Neural crest cell (in vitro differentiated cells): ENCODE results near the gene CCR9. TPM values are rescaled to one million over a fixed set of nuclear protein-coding genes. Genes with fewer than 3 reads are reported as not detected.

Experiments used
- DNase-seq: peaks from one replicate; pipeline ENCODE4 v3.0.0; 2021; ENCODE audit warnings: low read depth, mixed read lengths, low spot score
- H3K27ac Mint-ChIP-seq: one replicate; pipeline ENCODE4 v1.8.0; 2021; ENCODE audit warnings: mild to moderate bottlenecking, mixed read lengths; ENCODE audit not compliant: unreplicated experiment
- H3K27me3 Mint-ChIP-seq: 2 replicates; pipeline ENCODE4 v1.8.0; 2021; ENCODE audit warnings: low read depth, mild to moderate bottlenecking, mixed read lengths
- H3K36me3 Mint-ChIP-seq: 2 replicates; pipeline ENCODE4 v1.8.0; 2021; ENCODE audit warnings: low read depth, mild to moderate bottlenecking, mixed read lengths
- H3K4me1 Mint-ChIP-seq: 2 replicates; pipeline ENCODE4 v1.8.0; 2021; ENCODE audit warnings: mixed read lengths
- H3K4me3 Mint-ChIP-seq: one replicate; pipeline ENCODE4 v1.8.0; 2021; ENCODE audit warnings: mild to moderate bottlenecking, mixed read lengths
- H3K9me3 Mint-ChIP-seq: 2 replicates; pipeline ENCODE4 v1.8.0; 2021; ENCODE audit warnings: mixed read lengths
- total RNA-seq: library from RNA; stranded (reverse); gene quantifications from 2 replicates; pipeline ENCODE4 v1.2.1, GENCODE V29; 2021
- TF ChIP-seq, protein P1 (sequence below): fragments of 200-600 bp; sonication (generic); conservative IDR thresholded peaks from 2 replicates; pipeline ENCODE4 v1.5.0; 2021; ENCODE audit warnings: antibody characterized with exemption, mild to moderate bottlenecking

The CCR9 gene
- total RNA-seq, 1 donor from 2014 or later, result not detected

DNA sequence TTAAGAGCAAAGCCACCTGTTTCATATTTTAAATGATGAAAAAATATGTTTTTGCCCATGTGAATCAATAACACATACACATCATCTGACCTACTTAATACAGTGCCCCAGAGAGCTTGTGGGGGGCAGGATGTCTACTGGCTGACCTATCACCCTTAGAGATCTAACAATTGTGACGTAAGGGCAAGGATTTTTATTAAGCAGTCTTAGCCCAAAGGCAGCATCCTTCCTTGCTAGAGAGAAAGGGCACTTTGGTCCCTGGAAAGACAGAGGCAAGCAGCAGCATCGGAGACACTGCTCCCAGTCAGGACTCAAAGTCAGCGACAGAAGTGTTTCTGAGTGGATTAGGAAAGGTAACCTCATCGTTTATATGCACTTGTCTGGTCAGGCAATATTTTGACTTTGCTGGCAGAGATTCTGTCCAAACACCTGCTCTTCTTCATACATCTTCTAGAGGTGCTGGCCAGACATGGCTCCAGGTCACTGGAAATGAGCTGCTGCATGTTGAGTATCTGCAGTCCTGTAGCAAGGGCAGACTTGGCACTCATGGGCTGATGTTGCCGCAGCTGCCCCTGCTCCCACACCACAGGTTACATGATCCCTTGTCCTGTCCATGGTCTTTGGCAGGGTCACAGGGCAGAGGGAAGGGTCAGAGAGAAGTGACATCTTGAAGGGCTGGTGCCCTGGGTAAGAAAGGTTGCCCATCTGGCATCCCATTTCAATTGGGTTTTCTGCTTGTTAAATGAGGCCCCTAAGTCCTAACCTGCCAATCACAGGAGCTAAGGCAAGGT lies 58.7 kb downstream of the CCR9 start:
- no peak for DNase-seq
- Mint-ChIP-seq H3K27me3 (no peaks in the 10 kb centered on the region), H3K27ac (no peak overlapping the region), H3K9me3 (no peaks in the 10 kb centered on the region), H3K36me3 (peaks cover 19% of the 10 kb centered on the region), H3K4me1 (no peaks in the 10 kb centered on the region), H3K4me3 (no peak overlapping the region)
- TF ChIP-seq, protein P1, sequence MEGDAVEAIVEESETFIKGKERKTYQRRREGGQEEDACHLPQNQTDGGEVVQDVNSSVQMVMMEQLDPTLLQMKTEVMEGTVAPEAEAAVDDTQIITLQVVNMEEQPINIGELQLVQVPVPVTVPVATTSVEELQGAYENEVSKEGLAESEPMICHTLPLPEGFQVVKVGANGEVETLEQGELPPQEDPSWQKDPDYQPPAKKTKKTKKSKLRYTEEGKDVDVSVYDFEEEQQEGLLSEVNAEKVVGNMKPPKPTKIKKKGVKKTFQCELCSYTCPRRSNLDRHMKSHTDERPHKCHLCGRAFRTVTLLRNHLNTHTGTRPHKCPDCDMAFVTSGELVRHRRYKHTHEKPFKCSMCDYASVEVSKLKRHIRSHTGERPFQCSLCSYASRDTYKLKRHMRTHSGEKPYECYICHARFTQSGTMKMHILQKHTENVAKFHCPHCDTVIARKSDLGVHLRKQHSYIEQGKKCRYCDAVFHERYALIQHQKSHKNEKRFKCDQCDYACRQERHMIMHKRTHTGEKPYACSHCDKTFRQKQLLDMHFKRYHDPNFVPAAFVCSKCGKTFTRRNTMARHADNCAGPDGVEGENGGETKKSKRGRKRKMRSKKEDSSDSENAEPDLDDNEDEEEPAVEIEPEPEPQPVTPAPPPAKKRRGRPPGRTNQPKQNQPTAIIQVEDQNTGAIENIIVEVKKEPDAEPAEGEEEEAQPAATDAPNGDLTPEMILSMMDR, result no peak

DNA sequence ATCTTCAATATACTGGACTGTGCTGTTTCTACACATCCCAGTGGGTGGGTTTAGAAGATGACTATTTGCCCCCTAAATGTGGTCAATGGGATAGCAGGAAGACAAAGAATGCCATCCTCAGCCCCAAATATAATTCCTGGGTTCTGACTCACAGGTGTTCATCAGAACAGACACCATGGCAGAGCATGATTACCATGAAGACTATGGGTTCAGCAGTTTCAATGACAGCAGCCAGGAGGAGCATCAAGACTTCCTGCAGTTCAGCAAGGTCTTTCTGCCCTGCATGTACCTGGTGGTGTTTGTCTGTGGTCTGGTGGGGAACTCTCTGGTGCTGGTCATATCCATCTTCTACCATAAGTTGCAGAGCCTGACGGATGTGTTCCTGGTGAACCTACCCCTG lies 60.0 kb downstream of the CCR9 start:
- no peak overlapping the region for H3K4me3 Mint-ChIP-seq

DNA sequence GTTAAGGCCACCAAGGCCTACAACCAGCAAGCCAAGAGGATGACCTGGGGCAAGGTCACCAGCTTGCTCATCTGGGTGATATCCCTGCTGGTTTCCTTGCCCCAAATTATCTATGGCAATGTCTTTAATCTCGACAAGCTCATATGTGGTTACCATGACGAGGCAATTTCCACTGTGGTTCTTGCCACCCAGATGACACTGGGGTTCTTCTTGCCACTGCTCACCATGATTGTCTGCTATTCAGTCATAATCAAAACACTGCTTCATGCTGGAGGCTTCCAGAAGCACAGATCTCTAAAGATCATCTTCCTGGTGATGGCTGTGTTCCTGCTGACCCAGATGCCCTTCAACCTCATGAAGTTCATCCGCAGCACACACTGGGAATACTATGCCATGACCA lies 60.5 kb downstream of the CCR9 start:
- Mint-ChIP-seq H3K9me3 (no peaks in the 10 kb centered on the region), H3K27me3 (no peaks in the 10 kb centered on the region), H3K4me3 (no peak overlapping the region), H3K27ac (no peak overlapping the region), H3K4me1 (no peaks in the 10 kb centered on the region), H3K36me3 (peaks cover 19% of the 10 kb centered on the region)
- DNase-seq, result no peak
- TF ChIP-seq, protein P1, result no peak

More for the DNA sequence above, 60.0 kb downstream of the CCR9 start:
- TF ChIP-seq, protein P1, result no peak
- DNase-seq, result no peak
- Mint-ChIP-seq H3K27me3 (no peaks in the 10 kb centered on the region), H3K36me3 (peaks cover 19% of the 10 kb centered on the region), H3K27ac (no peak overlapping the region), H3K9me3 (no peaks in the 10 kb centered on the region), H3K4me1 (no peaks in the 10 kb centered on the region)

DNA sequence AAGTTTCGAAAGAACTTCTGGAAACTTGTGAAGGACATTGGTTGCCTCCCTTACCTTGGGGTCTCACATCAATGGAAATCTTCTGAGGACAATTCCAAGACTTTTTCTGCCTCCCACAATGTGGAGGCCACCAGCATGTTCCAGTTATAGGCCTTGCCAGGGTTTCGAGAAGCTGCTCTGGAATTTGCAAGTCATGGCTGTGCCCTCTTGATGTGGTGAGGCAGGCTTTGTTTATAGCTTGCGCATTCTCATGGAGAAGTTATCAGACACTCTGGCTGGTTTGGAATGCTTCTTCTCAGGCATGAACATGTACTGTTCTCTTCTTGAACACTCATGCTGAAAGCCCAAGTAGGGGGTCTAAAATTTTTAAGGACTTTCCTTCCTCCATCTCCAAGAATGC lies 61.0 kb downstream of the CCR9 start:
- H3K4me1 Mint-ChIP-seq, result no peaks in the 10 kb centered on the region
- no peak overlapping the region for H3K27ac Mint-ChIP-seq
- no peaks in the 10 kb centered on the region for H3K9me3 Mint-ChIP-seq
- H3K4me3 Mint-ChIP-seq, result no peak overlapping the region
- peaks cover 19% of the 10 kb centered on the region for H3K36me3 Mint-ChIP-seq
- no peak for DNase-seq
- no peaks in the 10 kb centered on the region for H3K27me3 Mint-ChIP-seq
- TF ChIP-seq, protein P1, result no peak

DNA sequence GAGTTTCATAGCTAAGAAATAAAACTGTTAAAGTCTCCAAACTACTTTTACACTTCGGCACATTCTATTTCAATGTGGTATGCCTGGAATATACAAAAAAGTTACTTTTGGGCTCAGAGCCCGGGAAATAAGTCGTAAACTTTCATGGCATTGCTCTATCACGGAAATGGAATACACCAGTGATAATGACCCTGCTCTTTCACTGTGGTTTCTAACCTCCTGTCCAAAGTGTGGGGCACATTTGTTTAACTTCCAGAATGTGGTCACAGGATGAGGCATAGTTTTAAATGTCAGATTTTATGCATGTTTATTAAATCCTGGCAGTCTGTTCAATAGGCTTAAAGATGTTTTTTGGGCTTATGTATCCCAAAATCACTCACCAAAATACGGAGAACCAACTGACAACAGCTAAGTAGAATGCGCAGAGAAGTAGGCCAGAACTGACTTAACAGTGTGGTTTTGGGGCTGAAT lies 62.0 kb downstream of the CCR9 start:
- Mint-ChIP-seq H3K9me3 (no peaks in the 10 kb centered on the region), H3K27me3 (no peaks in the 10 kb centered on the region), H3K4me1 (no peaks in the 10 kb centered on the region), H3K36me3 (peaks cover 19% of the 10 kb centered on the region), H3K27ac (no peak overlapping the region), H3K4me3 (no peak overlapping the region)
- DNase-seq, result no peak
- TF ChIP-seq, protein P1, result no peak
